Hepatocyte (in vitro differentiated cells): ENCODE measurements around the gene EXPH5. TPM values are rescaled to one million over a fixed set of nuclear protein-coding genes. Genes with fewer than 3 reads are reported as not detected.

ENCODE experiments used
- DNase-seq: peaks from one replicate; pipeline ENCODE4 v3.0.0-alpha.2; 2016; ENCODE audit warnings: low spot score
- H2AFZ ChIP-seq: fragments of 200-600 bp; sonication (generic); 2 replicates; pipeline ENCODE4 v1.6.0; 2016; ENCODE audit warnings: antibody characterized with exemption, mild to moderate bottlenecking
- H3K27ac ChIP-seq: fragments of 200-600 bp; sonication (generic); 2 replicates; pipeline ENCODE4 v1.5.1; 2016; ENCODE audit warnings: mild to moderate bottlenecking
- H3K27me3 ChIP-seq: fragments of 200-600 bp; sonication (generic); 2 replicates; pipeline ENCODE4 v1.6.1; 2016
- H3K36me3 ChIP-seq: fragments of 200-600 bp; sonication (generic); replicated peaks from 2 replicates; pipeline ENCODE4 v1.5.1; 2016; ENCODE audit warnings: low read depth; ENCODE audit not compliant: insufficient read depth
- H3K4me1 ChIP-seq: fragments of 200-600 bp; sonication (generic); 2 replicates; pipeline ENCODE4 v1.5.1; 2016; ENCODE audit warnings: mild to moderate bottlenecking, moderate library complexity; ENCODE audit not compliant: insufficient read depth
- H3K4me2 ChIP-seq: fragments of 200-600 bp; sonication (generic); 2 replicates; pipeline ENCODE4 v1.6.0; 2016
- H3K4me3 ChIP-seq: fragments of 200-600 bp; sonication (generic); 2 replicates; pipeline ENCODE4 v1.5.1; 2016; ENCODE audit warnings: mild to moderate bottlenecking
- H3K79me2 ChIP-seq: fragments of 200-600 bp; sonication (generic); 2 replicates; pipeline ENCODE4 v1.6.0; 2017; ENCODE audit warnings: mild to moderate bottlenecking
- H3K9me2 ChIP-seq: fragments of 200-600 bp; sonication (generic); replicated peaks from 2 replicates; pipeline ENCODE4 v1.6.0; 2017; ENCODE audit warnings: mild to moderate bottlenecking; ENCODE audit not compliant: insufficient read depth
- H3K9me3 ChIP-seq: fragments of 200-600 bp; sonication (generic); 2 replicates; pipeline ENCODE4 v1.5.1; 2016; ENCODE audit warnings: low read depth, mild to moderate bottlenecking
- H4K20me1 ChIP-seq: fragments of 200-600 bp; sonication (generic); 2 replicates; pipeline ENCODE4 v1.6.0; 2016; ENCODE audit warnings: mild to moderate bottlenecking; ENCODE audit not compliant: insufficient read depth, poor library complexity, severe bottlenecking
- CTCF ChIP-seq: fragments of 200-600 bp; sonication (generic); IDR thresholded peaks from 2 replicates; pipeline ENCODE4 v1.5.1; 2016; ENCODE audit warnings: antibody characterized with exemption, mild to moderate bottlenecking; ENCODE audit not compliant: poor library complexity
- EZH2 ChIP-seq: fragments of 200-600 bp; sonication (generic); IDR thresholded peaks from 2 replicates; pipeline ENCODE4 v1.6.1; 2016; ENCODE audit warnings: antibody characterized with exemption, mild to moderate bottlenecking, borderline replicate concordance
- EZH2phosphoT487 ChIP-seq: fragments of 200-600 bp; sonication (generic); IDR thresholded peaks from one replicate; pipeline ENCODE4 v1.6.1; 2018; ENCODE audit warnings: antibody characterized with exemption, mild to moderate bottlenecking, low read depth, moderate library complexity; ENCODE audit not compliant: unreplicated experiment, severe bottlenecking
- WGBS: methylation state at CpG from one replicate; pipeline ENCODE4 v1.1.6; 2016; ENCODE audit warnings: low lambda C conversion rate; ENCODE audit errors: missing lambda C conversion rate; 5-methylcytosine and 5-hydroxymethylcytosine counted together
- polyA plus RNA-seq: library from polyadenylated mRNA; unstranded; fragments of >200 nt; fragmentation: Nextera tagmentation; extraction: Ambion mirVana; gene quantifications from 2 replicates; pipeline ENCODE4 v1.2.1, GENCODE V29; 2016
- total RNA-seq: library from RNA; depleted of rRNA; stranded (reverse); fragments of >200 nt; gene quantifications from 2 replicates; pipeline ENCODE4 v1.2.3, GENCODE V29; 2014

Gene EXPH5
- total and polyA plus RNA-seq, 2 experiments from 2014 or later, result 1.8 to 4.5 TPM

DNA sequence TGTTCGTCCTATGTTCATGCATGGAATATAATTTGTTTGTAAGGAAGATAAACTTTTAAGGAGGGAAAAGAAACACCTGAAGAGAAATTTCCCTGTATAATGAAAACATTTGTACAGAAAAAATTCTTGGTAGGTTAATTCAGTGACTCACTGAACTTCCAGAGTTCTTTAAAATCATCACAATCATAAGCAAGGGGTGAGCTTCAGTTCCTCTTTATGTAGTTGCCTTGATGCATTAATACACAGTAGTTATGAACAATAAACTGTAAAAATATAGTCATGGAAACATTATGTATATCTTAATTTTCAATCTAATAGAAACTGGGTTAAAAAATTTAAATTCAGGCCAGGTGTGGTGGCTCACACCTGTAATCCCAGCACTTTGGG, 125.1 kb downstream of the EXPH5 start:
- Histone ChIP-seq H4K20me1 (no peaks in the 10 kb centered on the region), H3K4me1 (no peaks in the 10 kb centered on the region), H3K9me2 (no peaks in the 10 kb centered on the region), H3K36me3 (no peaks in the 10 kb centered on the region), H3K79me2 (no peaks in the 10 kb centered on the region), H3K4me2 (peak overlapping the region; percentile 74), H3K9me3 (no peaks in the 10 kb centered on the region), H3K27me3 (no peaks in the 10 kb centered on the region), H2AFZ (peak overlapping the region; percentile 77), H3K4me3 (no peak overlapping the region), H3K27ac (peak overlapping the region; percentile 98)
- DNase-seq, result no peak
- WGBS, result 68% methylated on average over 1 of the region's 1 CpG
- no peak for TF ChIP-seq EZH2
- no peak for TF ChIP-seq CTCF
- TF ChIP-seq EZH2phosphoT487, result no peak

DNA sequence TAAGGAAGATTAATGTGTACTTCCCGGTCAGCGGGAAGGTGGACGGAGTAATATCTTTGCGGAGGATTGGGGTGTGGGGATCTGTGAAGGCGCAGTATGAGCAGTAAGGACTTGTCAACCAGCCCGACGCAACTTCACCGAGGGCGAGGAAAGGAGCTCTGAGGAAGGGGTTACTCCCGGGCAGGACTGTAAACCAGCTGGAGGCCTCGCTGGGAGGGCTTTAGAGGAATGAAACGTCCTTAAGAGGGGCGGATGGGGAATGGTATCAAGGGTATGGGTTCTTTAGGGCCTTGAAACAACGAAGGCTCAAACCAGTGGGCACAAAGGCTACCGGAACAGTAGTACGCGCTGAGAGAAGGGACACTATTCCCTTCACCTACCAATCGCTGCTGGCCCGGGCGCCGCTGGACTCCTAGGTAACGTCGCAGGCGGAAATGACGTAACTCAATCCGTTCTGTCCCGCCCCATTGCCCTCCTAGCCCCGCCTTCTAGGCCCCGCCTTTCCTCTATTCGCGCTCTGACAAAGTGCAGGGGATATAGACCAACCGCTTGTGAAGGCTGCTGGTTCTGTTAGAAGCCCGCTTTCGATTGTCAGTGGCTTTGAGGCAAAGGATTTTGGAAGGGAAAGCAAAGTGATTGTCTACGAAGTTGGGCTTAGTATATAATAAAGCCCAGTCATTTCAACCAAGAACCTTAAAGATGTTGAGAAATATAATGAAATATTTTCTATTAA, 126.3 kb downstream of the EXPH5 start, which contains the start of gene C11orf65:
C11orf65 (minus strand) TSS at position 439 of the 733 bp plus-strand sequence. CDS start 5,970 bp downstream, outside the sequence.
- H2AFZ ChIP-seq, result peak within 1 kb of the TSS; percentile 79
- peak; percentile 99 for DNase-seq
- H3K36me3 ChIP-seq, result no peaks in the 10 kb centered on the region
- peak within 1 kb of the TSS; percentile 98 for H3K27ac ChIP-seq
- no peaks in the 10 kb centered on the region for H3K9me3 ChIP-seq
- no peaks in the 10 kb centered on the region for H3K4me1 ChIP-seq
- H3K79me2 ChIP-seq, result no peaks in the 10 kb centered on the region
- WGBS, result 2% methylated on average over 34 of the region's 35 CpGs
- peak within 1 kb of the TSS; percentile 68 for H3K4me3 ChIP-seq
- H3K27me3 ChIP-seq, result no peaks in the 10 kb centered on the region
- H3K4me2 ChIP-seq, result peak within 1 kb of the TSS; percentile 74
- H4K20me1 ChIP-seq, result no peaks in the 10 kb centered on the region
- H3K9me2 ChIP-seq, result no peaks in the 10 kb centered on the region
- TF ChIP-seq EZH2 (no peak), CTCF (no peak), EZH2phosphoT487 (no peak)

GRCh38 chr11:108466405-108466804, 127.2 kb downstream of the EXPH5 start:
- H2AFZ ChIP-seq, result peak overlapping the region; percentile 79

More at GRCh38 chr11:108466405-108466804, 127.2 kb downstream of the EXPH5 start:
- Histone ChIP-seq H3K27me3 (no peaks in the 10 kb centered on the region), H3K9me2 (no peaks in the 10 kb centered on the region), H4K20me1 (no peaks in the 10 kb centered on the region), H3K4me1 (no peaks in the 10 kb centered on the region), H3K4me3 (peak overlapping the region; percentile 68), H3K9me3 (no peaks in the 10 kb centered on the region), H3K4me2 (peak overlapping the region; percentile 74), H3K27ac (peak overlapping the region; percentile 98), H3K36me3 (no peaks in the 10 kb centered on the region), H3K79me2 (no peaks in the 10 kb centered on the region)
- no peak for TF ChIP-seq CTCF
- no peak for TF ChIP-seq EZH2
- TF ChIP-seq EZH2phosphoT487, result no peak
- DNase-seq, result no peak
- 75% methylated on average over 7 of the region's 7 CpGs for WGBS

Other genes with a start within 250 kb of the EXPH5 start
- gene C11orf65, start 126.2 kb downstream of the EXPH5 start, total RNA-seq, result 0.50 and 1.0 TPM in 2 replicates
- 0.34 and 0.40 TPM in 2 replicates for gene C11orf65, start 126.2 kb downstream of the EXPH5 start, polyA plus RNA-seq
- gene POGLUT3, start 95.4 kb downstream of the EXPH5 start, total RNA-seq, result 26.8 and 30.6 TPM in 2 replicates
- 17.4 and 20.4 TPM in 2 replicates for gene POGLUT3, start 95.4 kb downstream of the EXPH5 start, polyA plus RNA-seq
- 13.9 and 17.2 TPM in 2 replicates for gene DDX10, start 71.3 kb upstream of the EXPH5 start, total RNA-seq
- gene DDX10, start 71.3 kb upstream of the EXPH5 start, polyA plus RNA-seq, result 9.6 and 14.5 TPM in 2 replicates